A673 (cell line): ENCODE results near the gene SYNJ2BP. TPM values are rescaled to one million over a fixed set of nuclear protein-coding genes. Genes with fewer than 3 reads are reported as not detected.
"Not testable (repeated sequence)": the region's sequence is repeated elsewhere in the genome, so short reads cannot be mapped to it uniquely, and the experiment has no call there.

Experiments
- BruUV-seq: library from RNA; stranded (reverse); fragments of 400-500 nt; replicated peaks from 2 replicates; lab custom pipeline; 2021; lab: Mats Ljungman, UMichigan
- CTCF ChIA-PET: fragments of 300-600 bp; sonication (Branson Sonifier 250); formaldehyde crosslinking; loops from one replicate; lab custom pipeline; 2022; ENCODE audit warnings: antibody characterized with exemption; lab: Charles Lee
- POLR2A ChIA-PET: fragments of 300-600 bp; sonication (Branson Sonifier 250); formaldehyde crosslinking; loops from one replicate; lab custom pipeline; 2022; ENCODE audit warnings: antibody characterized with exemption; ENCODE audit not compliant: low non-redundant PET; lab: Charles Lee
- DNase-seq: peaks from one replicate; pipeline ENCODE4 v3.0.0-alpha.2; 2015; ENCODE audit warnings: low spot score
- H3K27ac ChIP-seq: fragments of 200-600 bp; sonication (generic); 2 replicates; pipeline ENCODE4 v1.5.1; 2016; ENCODE audit warnings: mixed run types, low read depth, mild to moderate bottlenecking, mixed read lengths, antibody characterized with exemption, low read length; ENCODE audit not compliant: poor library complexity, severe bottlenecking
- H3K27me3 ChIP-seq: fragments of 200-600 bp; sonication (generic); replicated peaks from 2 replicates; pipeline ENCODE4 v1.6.1; 2017; ENCODE audit warnings: mixed run types, low read depth, mild to moderate bottlenecking, mixed read lengths, antibody characterized with exemption, low read length; ENCODE audit not compliant: insufficient read depth, poor library complexity
- H3K36me3 ChIP-seq: fragments of 200-600 bp; sonication (generic); 2 replicates; pipeline ENCODE4 v1.6.1; 2016; ENCODE audit warnings: mixed run types, mild to moderate bottlenecking, mixed read lengths, antibody characterized with exemption, low read length; ENCODE audit not compliant: insufficient read depth, poor library complexity, severe bottlenecking
- H3K4me1 ChIP-seq: fragments of 200-600 bp; sonication (generic); 2 replicates; pipeline ENCODE4 v1.6.1; 2017; ENCODE audit warnings: mixed run types, mild to moderate bottlenecking, mixed read lengths, antibody characterized with exemption, low read length; ENCODE audit not compliant: insufficient read depth, poor library complexity, severe bottlenecking
- H3K4me3 ChIP-seq: fragments of 200-600 bp; sonication (generic); 2 replicates; pipeline ENCODE4 v1.5.1; 2016; ENCODE audit warnings: low read depth, mixed run types, mild to moderate bottlenecking, mixed read lengths, low read length; ENCODE audit not compliant: poor library complexity, severe bottlenecking
- H3K9me3 ChIP-seq: fragments of 200-600 bp; sonication (generic); 2 replicates; pipeline ENCODE4 v1.6.1; 2016; ENCODE audit warnings: mixed run types, low read depth, mild to moderate bottlenecking, mixed read lengths, antibody characterized with exemption, low read length; ENCODE audit not compliant: poor library complexity, severe bottlenecking
- CTCF ChIP-seq: fragments of 300-800, 200-600 bp; sonication (generic); conservative IDR thresholded peaks from 2 replicates; pipeline ENCODE4 v1.5.1; 2017; ENCODE audit warnings: low read depth, mild to moderate bottlenecking, antibody characterized with exemption, low read length, moderate library complexity, mixed read lengths
- EZH2 ChIP-seq: fragments of 200-600 bp; sonication (generic); IDR thresholded peaks from 2 replicates; pipeline ENCODE4 v1.6.1; 2017; ENCODE audit warnings: borderline replicate concordance, low read depth, mild to moderate bottlenecking, mixed read lengths, antibody characterized with exemption, low read length; ENCODE audit not compliant: poor library complexity, severe bottlenecking
- intact Hi-C: fragments of 100-400 bp; cut with micrococcal nuclease; formaldehyde crosslinking; loops from one replicate; pipeline ENCODE4 v1.10.0; 2022; ENCODE audit not compliant: unreplicated experiment
- total RNA-seq: library from RNA; stranded (reverse); gene quantifications from 2 replicates; pipeline ENCODE4 v1.2.3, GENCODE V29; 2021

Gene SYNJ2BP
- total RNA-seq, 1 experiment from 2014 or later, result 27.7 TPM

GRCh38 chr14:70436867-70437266 lies 20.0 kb upstream of the SYNJ2BP start:
- DNase-seq, result no peak
- Histone ChIP-seq H3K4me1 (no peaks in the 10 kb centered on the region), H3K27me3 (no peaks in the 10 kb centered on the region), H3K36me3 (no peaks in the 10 kb centered on the region), H3K27ac (no peak overlapping the region), H3K4me3 (no peak overlapping the region), H3K9me3 (peaks cover 2% of the 10 kb centered on the region)
- TF ChIP-seq EZH2 (no peak), CTCF (no peak)
- intact Hi-C loops, result no loop called here
- no TSS peak for BruUV-seq
- ChIA-PET CTCF (no interaction called here), POLR2A (no interaction called here)

- H3K36me3 ChIP-seq, POLR2A ChIA-PET, H3K27ac ChIP-seq, BruUV-seq, H3K27me3 ChIP-seq, H3K9me3 ChIP-seq, DNase-seq, CTCF ChIA-PET, H3K4me1 ChIP-seq, intact Hi-C loops, H3K4me3 ChIP-seq: not testable (repeated sequence)
Measured at GRCh38 chr14:70426555-70426954, 9.7 kb upstream of the SYNJ2BP start.

- no peak overlapping the region for H3K27ac ChIP-seq
- intact Hi-C loops, result no loop called here
- ChIA-PET POLR2A (no interaction called here), CTCF (no interaction called here)
- peak; percentile 16 for DNase-seq
- H3K36me3 ChIP-seq, result no peaks in the 10 kb centered on the region
- H3K4me1 ChIP-seq, result no peaks in the 10 kb centered on the region
- no peak for TF ChIP-seq CTCF
- TF ChIP-seq EZH2, result no peak
- no TSS peak for BruUV-seq
- no peak overlapping the region for H3K4me3 ChIP-seq
- no peaks in the 10 kb centered on the region for H3K27me3 ChIP-seq
- no peaks in the 10 kb centered on the region for H3K9me3 ChIP-seq
Measured at GRCh38 chr14:70425354-70425753, 8.5 kb upstream of the SYNJ2BP start.

GRCh38 chr14:70422538-70422937 lies 5.6 kb upstream of the SYNJ2BP start:
- POLR2A ChIA-PET, result no interaction called here
- H3K27ac ChIP-seq, result no peak overlapping the region
- intact Hi-C loops, result no loop called here
- DNase-seq, result no peak
- CTCF ChIA-PET, result no interaction called here
- no peaks in the 10 kb centered on the region for H3K4me1 ChIP-seq
- BruUV-seq, result no TSS peak
- H3K36me3 ChIP-seq, result no peaks in the 10 kb centered on the region
- TF ChIP-seq CTCF (no peak), EZH2 (no peak)
- no peak overlapping the region for H3K4me3 ChIP-seq
- H3K27me3 ChIP-seq, result no peaks in the 10 kb centered on the region
- H3K9me3 ChIP-seq, result no peaks in the 10 kb centered on the region

GRCh38 chr14:70419270-70419931 lies 2.5 kb upstream of the SYNJ2BP start:
- intact Hi-C loops, CTCF ChIA-PET, POLR2A ChIA-PET, BruUV-seq, H3K4me1 ChIP-seq, H3K27me3 ChIP-seq, DNase-seq, H3K4me3 ChIP-seq, H3K36me3 ChIP-seq, H3K9me3 ChIP-seq, H3K27ac ChIP-seq: not testable (repeated sequence)
